RWPE1 (cell line): ENCODE results near the gene TNFRSF18.

Experiments used
- CTCF ChIA-PET: fragments of 350-600 bp; sonication (Branson Sonifier 250); formaldehyde crosslinking; extraction: SDS; loops from one replicate; lab custom pipeline; 2021; lab: Yijun Ruan, JAX
- POLR2A ChIA-PET: fragments of 400-600 bp; formaldehyde crosslinking; extraction: SDS; loops from one replicate; lab custom pipeline; 2020; ENCODE audit warnings: antibody characterized with exemption; ENCODE audit not compliant: low non-redundant PET; lab: Yijun Ruan, JAX
- DNase-seq: peaks from one replicate; pipeline ENCODE4 v3.0.0; 2012; ENCODE audit warnings: low spot score
- H3K27ac ChIP-seq: fragments of 450-650 bp; 2 replicates; pipeline ENCODE4 v1.5.1; 2017
- TF ChIP-seq, protein P1 (sequence below): fragments of 450-650 bp; conservative IDR thresholded peaks from 2 replicates; pipeline ENCODE4 v1.5.1; 2017; ENCODE audit warnings: low read depth, mild to moderate bottlenecking

The TNFRSF18 gene

DNA sequence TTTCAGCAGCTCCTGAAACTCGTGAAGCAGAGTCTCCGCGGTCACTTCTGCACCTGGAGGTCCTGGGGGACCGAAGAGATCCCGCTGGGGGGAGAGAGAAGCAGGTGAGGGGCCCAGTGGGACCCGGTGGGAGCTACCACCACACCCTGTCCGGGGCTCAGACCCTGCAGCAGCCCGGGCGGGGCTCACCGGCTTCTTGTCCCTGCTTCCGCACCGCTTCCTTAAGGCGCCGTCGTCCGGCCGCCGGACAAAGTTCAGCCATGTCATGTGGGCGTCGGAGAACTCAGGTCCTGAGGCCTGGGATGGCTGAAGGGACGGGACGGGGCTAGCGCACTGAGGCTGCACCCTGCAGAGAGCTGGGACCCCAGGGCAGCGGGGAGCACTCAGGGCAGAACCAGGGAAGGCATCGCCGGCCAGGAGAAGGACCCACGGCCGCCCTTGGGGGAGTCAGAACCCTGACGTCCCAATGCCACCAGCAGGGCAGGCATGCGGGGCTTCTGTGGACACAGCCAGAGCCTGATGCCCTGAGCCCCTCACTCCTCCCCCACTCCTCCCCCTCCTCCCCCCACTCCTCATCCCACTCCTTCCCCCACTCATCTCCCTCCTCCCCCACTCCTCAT is 37.9 kb upstream of the TNFRSF18 start:
- TF ChIP-seq, protein P1, sequence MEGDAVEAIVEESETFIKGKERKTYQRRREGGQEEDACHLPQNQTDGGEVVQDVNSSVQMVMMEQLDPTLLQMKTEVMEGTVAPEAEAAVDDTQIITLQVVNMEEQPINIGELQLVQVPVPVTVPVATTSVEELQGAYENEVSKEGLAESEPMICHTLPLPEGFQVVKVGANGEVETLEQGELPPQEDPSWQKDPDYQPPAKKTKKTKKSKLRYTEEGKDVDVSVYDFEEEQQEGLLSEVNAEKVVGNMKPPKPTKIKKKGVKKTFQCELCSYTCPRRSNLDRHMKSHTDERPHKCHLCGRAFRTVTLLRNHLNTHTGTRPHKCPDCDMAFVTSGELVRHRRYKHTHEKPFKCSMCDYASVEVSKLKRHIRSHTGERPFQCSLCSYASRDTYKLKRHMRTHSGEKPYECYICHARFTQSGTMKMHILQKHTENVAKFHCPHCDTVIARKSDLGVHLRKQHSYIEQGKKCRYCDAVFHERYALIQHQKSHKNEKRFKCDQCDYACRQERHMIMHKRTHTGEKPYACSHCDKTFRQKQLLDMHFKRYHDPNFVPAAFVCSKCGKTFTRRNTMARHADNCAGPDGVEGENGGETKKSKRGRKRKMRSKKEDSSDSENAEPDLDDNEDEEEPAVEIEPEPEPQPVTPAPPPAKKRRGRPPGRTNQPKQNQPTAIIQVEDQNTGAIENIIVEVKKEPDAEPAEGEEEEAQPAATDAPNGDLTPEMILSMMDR: no peak
- ChIA-PET CTCF (no interaction called here), POLR2A (interaction anchor here (0.7 kb wide), 1 partner anchor 35 kb away, joined by 4 read pairs; no protein-coding TSS in a partner anchor)
- DNase-seq: no peak
- H3K27ac ChIP-seq: no peak overlapping the region

DNA sequence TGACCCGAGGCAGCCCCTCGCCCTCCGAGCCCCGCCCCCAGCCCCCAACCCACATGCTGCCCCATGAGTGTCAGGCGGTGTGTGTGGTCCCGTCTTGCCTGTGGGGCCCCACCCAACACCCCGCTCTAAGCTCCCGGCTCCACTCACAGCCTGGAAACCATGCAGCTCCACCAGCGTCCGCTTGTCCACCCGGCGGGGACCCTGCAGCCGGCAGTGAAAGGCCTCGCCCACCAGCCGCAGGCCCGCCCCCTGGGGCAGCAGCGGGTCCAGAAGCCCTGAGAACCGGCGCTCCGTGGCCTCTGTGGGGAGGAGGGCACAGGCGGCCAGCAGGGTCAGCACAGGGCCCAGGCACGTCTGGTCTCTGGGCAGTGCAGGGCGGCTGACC is 37.4 kb upstream of the TNFRSF18 start:
- ChIA-PET POLR2A (interaction anchor here (0.7 kb wide), 1 partner anchor 34 kb away, joined by 4 read pairs; no protein-coding TSS in a partner anchor), CTCF (no interaction called here)
- no peak overlapping the region for H3K27ac ChIP-seq
- TF ChIP-seq, protein P1: no peak
- no peak for DNase-seq

DNA sequence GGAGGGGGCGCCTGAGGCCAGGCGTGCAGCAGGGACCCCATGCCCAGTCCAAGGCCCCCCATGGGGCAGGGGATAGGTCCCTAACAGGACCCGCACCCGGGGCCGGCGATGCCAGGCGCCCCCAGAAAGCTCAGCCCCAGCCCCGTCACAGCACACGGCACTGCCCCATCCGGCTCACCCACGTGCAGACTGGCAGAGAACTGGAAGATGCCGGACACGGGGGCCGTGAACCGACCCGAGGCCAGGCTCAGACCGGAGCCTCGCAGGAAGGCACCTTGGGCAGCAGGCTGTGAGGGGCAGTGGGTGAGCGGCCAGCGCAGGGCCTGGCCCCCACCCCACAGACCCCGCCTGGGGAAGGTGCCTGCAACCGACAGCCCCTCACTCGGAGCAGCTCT is 36.9 kb upstream of the TNFRSF18 start:
- H3K27ac ChIP-seq: no peak overlapping the region
- DNase-seq: no peak
- TF ChIP-seq, protein P1: no peak
- ChIA-PET POLR2A (no interaction called here), CTCF (no interaction called here)

DNA sequence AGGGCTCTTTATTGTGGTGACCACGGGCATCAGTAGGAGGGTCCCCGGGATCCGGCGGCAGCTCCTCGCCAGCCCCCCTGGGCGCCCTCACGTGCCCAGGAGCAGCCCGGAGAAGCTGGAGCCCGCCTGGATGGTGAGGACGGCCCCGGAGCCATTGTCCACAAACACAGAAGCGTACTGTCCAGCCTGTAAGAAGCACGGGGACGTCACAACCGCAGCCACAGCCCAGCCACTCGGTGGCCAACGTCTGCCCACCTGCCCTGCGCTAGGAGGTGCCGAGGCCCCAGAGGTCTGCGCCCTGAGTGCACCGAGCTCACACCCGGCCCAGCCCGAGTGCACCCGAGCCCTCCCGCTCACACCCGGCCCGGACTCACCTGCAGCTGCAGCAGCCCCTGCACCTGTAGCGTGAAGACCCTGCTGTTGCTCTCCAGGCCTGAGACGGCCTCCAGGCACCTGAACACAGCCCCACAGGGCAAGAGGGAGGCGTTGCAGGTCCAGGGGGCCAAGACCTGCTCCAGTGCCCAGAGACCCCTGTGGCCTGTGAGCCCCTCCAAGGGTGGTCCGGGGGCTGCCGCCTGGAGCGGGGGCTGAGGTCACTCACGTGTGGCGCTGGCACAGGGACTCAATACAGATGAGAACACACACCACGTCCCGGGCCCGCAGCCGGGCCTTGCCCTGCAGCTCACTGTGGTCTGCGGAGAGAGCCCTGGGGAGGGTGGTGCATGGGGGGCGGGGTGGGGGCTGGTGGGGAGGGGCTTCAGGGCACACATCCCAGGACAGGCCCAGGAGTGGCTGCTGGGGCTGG is 36.3 kb upstream of the TNFRSF18 start:
- CTCF ChIA-PET: interaction anchor here (0.7 kb wide), 1 partner anchor 120 kb away, joined by 3 read pairs; no protein-coding TSS in a partner anchor
- no peak overlapping the region for H3K27ac ChIP-seq
- TF ChIP-seq, protein P1: no peak
- POLR2A ChIA-PET: interaction anchor here (0.6 kb wide), 1 partner anchor 276 kb away, joined by 3 read pairs; no protein-coding TSS in a partner anchor
- DNase-seq: no peak

DNA sequence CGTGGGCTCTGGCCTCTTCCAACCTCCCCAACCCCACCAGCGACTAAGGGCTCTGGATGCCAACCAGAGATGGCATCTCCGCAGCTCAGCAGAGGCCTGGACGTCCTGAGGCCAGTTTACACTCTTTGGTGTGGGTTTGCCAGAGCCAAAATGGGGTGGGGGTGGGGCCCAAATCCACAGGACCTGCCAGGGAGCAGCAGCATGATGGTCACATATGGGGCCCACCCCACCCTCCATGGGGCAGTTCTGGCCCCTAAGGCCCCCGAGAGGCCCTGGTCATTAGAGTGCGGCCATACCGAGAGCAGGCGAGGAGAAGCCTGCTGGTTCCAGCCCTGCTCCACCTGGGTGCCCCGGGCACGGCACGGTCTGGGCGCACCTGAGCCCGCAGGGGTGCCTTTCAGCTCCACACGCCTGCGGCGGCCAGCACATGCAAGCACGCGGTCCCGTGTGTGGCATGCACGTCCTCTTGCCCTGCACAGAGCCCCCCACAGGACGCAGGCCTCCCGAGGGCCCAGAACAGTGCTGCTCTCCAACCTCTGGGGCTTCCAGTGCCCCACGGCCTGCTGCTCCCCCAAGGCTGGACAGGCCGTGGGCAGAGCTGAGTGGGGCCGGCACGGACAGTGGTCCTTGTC is 35.3 kb upstream of the TNFRSF18 start:
- no peak for DNase-seq
- POLR2A ChIA-PET: interaction anchor here (0.6 kb wide), 1 partner anchor 275 kb away, joined by 3 read pairs; no protein-coding TSS in a partner anchor
- CTCF ChIA-PET: interaction anchor here (0.7 kb wide), 2 partner anchors 9 to 119 kb away, joined by 3 to 7 read pairs; no protein-coding TSS in a partner anchor
- TF ChIP-seq, protein P1: no peak
- H3K27ac ChIP-seq: no peak overlapping the region
